Panc1 (cell line): Measurements from ENCODE around the gene IRX3. TPM values are rescaled to one million over a fixed set of nuclear protein-coding genes. Genes with fewer than 3 reads are reported as not detected.

Experiments
- ATAC-seq: fragments of 200-7000 bp; cut with Tn5 transposase; 2 replicates; pipeline ENCODE4 v1.9.1; 2020; ENCODE audit warnings: mild to moderate bottlenecking, moderate library complexity
- BruUV-seq: library from RNA; stranded (reverse); fragments of 400-500 nt; replicated peaks from 2 replicates; lab custom pipeline; 2021; lab: Mats Ljungman, UMichigan
- CTCF ChIA-PET: fragments of 300-600 bp; sonication (Branson Sonifier 250); formaldehyde crosslinking; loops from one replicate; lab custom pipeline; 2022; ENCODE audit warnings: antibody characterized with exemption; lab: Charles Lee
- POLR2A ChIA-PET: fragments of 300-600 bp; sonication (Branson Sonifier 250); formaldehyde crosslinking; loops from one replicate; lab custom pipeline; 2022; ENCODE audit warnings: antibody characterized with exemption; lab: Charles Lee
- DNase-seq: peaks from one replicate; pipeline ENCODE4 v3.0.0-alpha.2; 2010; ENCODE audit warnings: low read depth, low spot score
- H3K27ac ChIP-seq: 2 replicates; pipeline ENCODE4 v1.5.1; 2011; ENCODE audit warnings: mild to moderate bottlenecking, low read length, inconsistent platforms
- H3K27me3 ChIP-seq: fragments of 200-500 bp; sonication (Bioruptor generic); 2 replicates; pipeline ENCODE4 v1.6.0; 2014; ENCODE audit warnings: low read length, inconsistent platforms; ENCODE audit not compliant: control insufficient read depth, insufficient read depth
- H3K36me3 ChIP-seq: fragments of 200-500 bp; sonication (Bioruptor generic); 2 replicates; pipeline ENCODE4 v1.5.1; 2014; ENCODE audit warnings: inconsistent platforms, mild to moderate bottlenecking, low read length, moderate library complexity; ENCODE audit not compliant: control insufficient read depth, insufficient read depth
- H3K4me1 ChIP-seq: 2 replicates; pipeline ENCODE4 v1.5.1; 2011; ENCODE audit warnings: inconsistent platforms, mild to moderate bottlenecking, low read length, moderate library complexity; ENCODE audit not compliant: control insufficient read depth, insufficient read depth
- H3K4me3 ChIP-seq, 2 experiments: 2 replicates each; pipeline ENCODE4 v1.5.1; 2011 to 2012; ENCODE audit warnings: low read depth in 2 of 2, low read length in 2 of 2, mild to moderate bottlenecking in 2 of 2, inconsistent platforms in 1 of 2, moderate library complexity in 1 of 2
- H3K9me3 ChIP-seq: fragments of 200-500 bp; sonication (Bioruptor generic); 2 replicates; pipeline ENCODE4 v1.5.1; 2014; ENCODE audit warnings: low read depth, mild to moderate bottlenecking, inconsistent platforms, low read length, moderate library complexity; ENCODE audit not compliant: control insufficient read depth, insufficient read depth
- CTCF ChIP-seq: fragments of 450-650 bp; IDR thresholded peaks from 2 replicates; pipeline ENCODE4 v1.5.1; 2017; ENCODE audit warnings: mild to moderate bottlenecking
- POLR2AphosphoS5 ChIP-seq: IDR thresholded peaks from 2 replicates; pipeline ENCODE4 v1.6.1; 2012; ENCODE audit warnings: mild to moderate bottlenecking, low read depth, low read length, moderate library complexity
- REST ChIP-seq, 2 experiments: IDR thresholded peaks; 2 replicates each; pipeline ENCODE4 v1.6.1; 2011 to 2012; ENCODE audit warnings: low read depth in 2 of 2, control low read depth in 1 of 2, low read length in 1 of 2, mild to moderate bottlenecking in 1 of 2, moderate library complexity in 1 of 2; ENCODE audit not compliant: insufficient read depth in 1 of 2
- SIN3A ChIP-seq: IDR thresholded peaks from 2 replicates; pipeline ENCODE4 v1.6.1; 2012; ENCODE audit warnings: low read depth, mild to moderate bottlenecking, low read length, moderate library complexity, borderline replicate concordance; ENCODE audit not compliant: insufficient read depth
- TCF7L2 ChIP-seq: IDR thresholded peaks from 2 replicates; pipeline ENCODE4 v1.6.1; 2011; ENCODE audit warnings: mild to moderate bottlenecking, low read depth, low read length, inconsistent platforms
- in situ Hi-C: cut with HindIII; loops from 2 replicates; pipeline ENCODE4 v1.10.0; 2016; ENCODE audit warnings: low sequenced_read_pairs, low pct_unique_long_range_greater_than_20kb
- intact Hi-C: fragments of 100-400 bp; cut with micrococcal nuclease; formaldehyde crosslinking; loops from one replicate; pipeline ENCODE4 v1.10.0; 2022; ENCODE audit not compliant: unreplicated experiment
- total RNA-seq: library from RNA; stranded (reverse); gene quantifications from one replicate; pipeline ENCODE4 v1.2.1, GENCODE V29; 2021; ENCODE audit not compliant: unreplicated experiment

Gene IRX3
- total RNA-seq, 1 experiment from 2014 or later, result 7.0 TPM

GRCh38 chr16:54269461-54269860, 17.1 kb downstream of the IRX3 start:
- TF ChIP-seq POLR2AphosphoS5, result no peak
- TF ChIP-seq SIN3A, result no peak
- TF ChIP-seq TCF7L2, result no peak
- TF ChIP-seq REST (IDR thresholded peaks at IDR 0.05; ENCODE audit: insufficient read depth in 1 of 2, low read depth in 2 of 2, low read length in 1 of 2), result no peak
- TF ChIP-seq CTCF, result no peak
- ChIA-PET POLR2A (no interaction called here), CTCF (no interaction called here)
- Histone ChIP-seq H3K27ac (no peak overlapping the region), H3K27me3 (no peaks in the 10 kb centered on the region), H3K36me3 (no peaks in the 10 kb centered on the region), H3K9me3 (no peaks in the 10 kb centered on the region), H3K4me3 (no peak overlapping the region), H3K4me1 (no peaks in the 10 kb centered on the region)
- DNase-seq, result no peak
- ATAC-seq, result no peak
- BruUV-seq, result no TSS peak
- intact Hi-C loops, result no loop called here
- in situ Hi-C loops, result no loop called here

- CTCF ChIA-PET, result no interaction called here
- no TSS peak for BruUV-seq
- no peak for ATAC-seq
Measured at GRCh38 chr16:54268766-54269165, 17.8 kb downstream of the IRX3 start.

More at GRCh38 chr16:54268766-54269165, 17.8 kb downstream of the IRX3 start:
- no peaks in the 10 kb centered on the region for H3K27me3 ChIP-seq
- DNase-seq, result no peak
- TF ChIP-seq REST (IDR thresholded peaks at IDR 0.05; ENCODE audit: insufficient read depth in 1 of 2, low read depth in 2 of 2, low read length in 1 of 2) (no peak), POLR2AphosphoS5 (no peak), TCF7L2 (no peak), SIN3A (no peak), CTCF (no peak)
- intact Hi-C loops, result no loop called here
- H3K9me3 ChIP-seq, result no peaks in the 10 kb centered on the region
- no peak overlapping the region for H3K4me3 ChIP-seq
- in situ Hi-C loops, result no loop called here
- POLR2A ChIA-PET, result no interaction called here
- H3K27ac ChIP-seq, result no peak overlapping the region
- no peaks in the 10 kb centered on the region for H3K36me3 ChIP-seq
- H3K4me1 ChIP-seq, result no peaks in the 10 kb centered on the region
